CD14-positive monocyte (primary cell): ENCODE data around the gene CAPN9. TPM values are rescaled to one million over a fixed set of nuclear protein-coding genes. Genes with fewer than 3 reads are reported as not detected.

Experiments used
- DNase-seq, 3 donors: peaks; one replicate each; pipeline ENCODE4 v3.0.0-alpha.2; 2011 to 2022
- H2AFZ ChIP-seq: 2 replicates; pipeline ENCODE4 v1.6.0; 2012; ENCODE audit warnings: mild to moderate bottlenecking, low read depth, low read length, inconsistent platforms; ENCODE audit not compliant: insufficient read depth, poor library complexity, severe bottlenecking
- H3K27ac ChIP-seq, 2 donors: 1 replicate in 1 of 2; 2 replicates in 1 of 2; pipeline ENCODE4 v1.5.1; 2012 to 2013; ENCODE audit warnings: low read length in 2 of 2, control low read depth in 1 of 2, inconsistent platforms in 1 of 2, low read depth in 1 of 2, mild to moderate bottlenecking in 1 of 2
- H3K27me3 ChIP-seq, 2 donors: one replicate each; pipeline versions ENCODE4 v1.6.0 to v1.6.1; 2011 to 2013; ENCODE audit warnings: low read length in 2 of 2; ENCODE audit not compliant: control insufficient read depth in 2 of 2, insufficient read depth in 2 of 2
- H3K36me3 ChIP-seq, 2 donors: replicated peaks in 1 of 2; 1 replicate in 1 of 2; 2 replicates in 1 of 2; pipeline versions ENCODE4 v1.5.1 to v1.6.1; 2012 to 2013; ENCODE audit warnings: low read length in 2 of 2, control low read depth in 1 of 2, inconsistent platforms in 1 of 2, mild to moderate bottlenecking in 1 of 2; ENCODE audit not compliant: insufficient read depth in 2 of 2, control insufficient read depth in 1 of 2
- H3K4me1 ChIP-seq, 2 donors: 1 replicate in 1 of 2; 2 replicates in 1 of 2; pipeline versions ENCODE4 v1.5.1 to v1.6.1; 2012 to 2013; ENCODE audit warnings: low read length in 2 of 2, control low read depth in 1 of 2, inconsistent platforms in 1 of 2, mild to moderate bottlenecking in 1 of 2, moderate library complexity in 1 of 2; ENCODE audit not compliant: insufficient read depth in 2 of 2, control insufficient read depth in 1 of 2
- H3K4me2 ChIP-seq: replicated peaks from 2 replicates; pipeline ENCODE3; 2012; ENCODE audit warnings: low read length, moderate library complexity, mild to moderate bottlenecking; ENCODE audit not compliant: poor library complexity, severe bottlenecking; ENCODE audit errors: extremely low read depth
- H3K4me3 ChIP-seq, 3 experiments: fragments of 200-600 bp in 1 of 3; sonication (generic) in 1 of 3; replicated peaks in 1 of 3; 1 replicate in 2 of 3; 2 replicates in 1 of 3; pipeline ENCODE4 v1.5.1; 2011 to 2013; ENCODE audit warnings: low read length in 3 of 3, mild to moderate bottlenecking in 3 of 3, control low read depth in 2 of 3, low read depth in 2 of 3, inconsistent platforms in 1 of 3, moderate library complexity in 1 of 3
- H3K79me2 ChIP-seq: 2 replicates; pipeline ENCODE4 v1.6.0; 2012; ENCODE audit warnings: mild to moderate bottlenecking, control low read depth, inconsistent platforms, low read length, moderate library complexity; ENCODE audit not compliant: insufficient read depth
- H3K9ac ChIP-seq: 2 replicates; pipeline ENCODE4 v1.6.0; 2017; ENCODE audit warnings: low read length, mild to moderate bottlenecking; ENCODE audit not compliant: insufficient read depth, poor library complexity, severe bottlenecking
- H3K9me3 ChIP-seq, 2 donors: replicated peaks in 1 of 2; 1 replicate in 1 of 2; 2 replicates in 1 of 2; pipeline versions ENCODE4 v1.5.1 to v1.6.1; 2012 to 2013; ENCODE audit warnings: low read length in 2 of 2, control low read depth in 1 of 2; ENCODE audit not compliant: control insufficient read depth in 1 of 2, insufficient read depth in 1 of 2
- H4K20me1 ChIP-seq: 2 replicates; pipeline ENCODE4 v1.6.0; 2012; ENCODE audit warnings: mild to moderate bottlenecking, low read length, control low read depth, moderate library complexity; ENCODE audit not compliant: insufficient read depth
- H3K27ac Mint-ChIP-seq, 7 donors: one replicate each; pipeline ENCODE4 v1.8.0; 2020; ENCODE audit warnings: mild to moderate bottlenecking in 7 of 7, mixed read lengths in 7 of 7, moderate library complexity in 6 of 7, inconsistent platforms in 2 of 7
- H3K27me3 Mint-ChIP-seq, 3 donors: one replicate each; pipeline ENCODE4 v1.8.0; 2021 to 2022; ENCODE audit warnings: low read depth in 3 of 3, mild to moderate bottlenecking in 3 of 3, mixed read lengths in 3 of 3, moderate library complexity in 3 of 3, inconsistent platforms in 1 of 3
- H3K36me3 Mint-ChIP-seq, 2 donors: one replicate each; pipeline ENCODE4 v1.8.0; 2020; ENCODE audit warnings: mixed read lengths in 2 of 2, inconsistent platforms in 1 of 2, mild to moderate bottlenecking in 1 of 2
- H3K4me1 Mint-ChIP-seq: one replicate; pipeline ENCODE4 v1.8.0; 2020; ENCODE audit warnings: mild to moderate bottlenecking, mixed read lengths
- H3K4me3 Mint-ChIP-seq, 2 donors: one replicate each; pipeline ENCODE4 v1.8.0; 2020; ENCODE audit warnings: mild to moderate bottlenecking in 2 of 2, mixed read lengths in 2 of 2, moderate library complexity in 1 of 2
- H3K9me3 Mint-ChIP-seq, 7 donors: one replicate each; pipeline ENCODE4 v1.8.0; 2020 to 2022; ENCODE audit warnings: mixed read lengths in 7 of 7, mild to moderate bottlenecking in 6 of 7, moderate library complexity in 6 of 7, inconsistent platforms in 2 of 7
- CTCF ChIP-seq: fragments of 200-600 bp; IDR thresholded peaks from one replicate; pipeline ENCODE4 v1.8.0; 2022; ENCODE audit warnings: antibody characterized with exemption, mild to moderate bottlenecking
- WGBS: methylation state at CpG from one replicate; pipeline ENCODE4 v1.1.5; 2013; ENCODE audit warnings: missing lambda C conversion rate; ENCODE audit not compliant: insufficient coverage; 5-methylcytosine and 5-hydroxymethylcytosine counted together
- intact Hi-C, 2 donors: fragments of 100-400 bp; cut with micrococcal nuclease; formaldehyde crosslinking; loops; one replicate each; pipeline versions ENCODE4 v1.15.0 to v1.15.1; 2023
- polyA plus RNA-seq, 3 donors: library from polyadenylated mRNA; depleted of rRNA in 1 of 3; unstranded in 2 of 3; stranded (reverse) in 1 of 3; fragments of 300-500 nt in 2 of 3; fragments of >200 nt in 1 of 3; fragmentation: Illumina TruSeq in 2 of 3; gene quantifications; 1 replicate in 2 of 3; 2 replicates in 1 of 3; pipeline ENCODE4 v1.2.3, GENCODE V29; 2012 to 2021

CAPN9 gene
- polyA plus RNA-seq, 3 donors = not detected

DNA sequence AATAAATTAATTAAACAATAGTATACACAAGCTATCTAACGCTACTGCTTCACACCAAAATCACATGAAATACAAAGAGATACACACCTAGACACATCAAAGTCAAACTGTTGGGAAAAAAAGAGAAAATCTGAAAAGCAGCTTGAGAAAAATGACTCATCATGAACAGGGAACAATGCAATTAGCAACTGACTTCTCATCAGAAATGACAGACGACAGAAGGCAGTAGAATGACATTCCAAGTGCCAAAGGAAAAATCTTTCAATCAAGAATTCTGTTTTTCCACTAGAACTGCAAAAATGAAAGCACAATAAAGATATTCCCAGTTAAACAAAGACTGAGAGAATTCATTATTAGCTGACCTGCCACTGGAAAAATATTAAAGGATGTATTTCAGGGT is 57.2 kb downstream of the CAPN9 start:
- Histone ChIP-seq H3K27me3 (no peaks in the 10 kb centered on the region), H3K36me3 (no peaks in the 10 kb centered on the region), H4K20me1 (no peaks in the 10 kb centered on the region), H2AFZ (no peak overlapping the region), H3K9me3 (peaks cover 4 to 8% of the 10 kb centered on the region in 2 donors), H3K27ac (no peak overlapping the region), H3K4me2 (no peak overlapping the region), H3K9ac (no peak overlapping the region), H3K4me1 (no peaks in the 10 kb centered on the region), H3K79me2 (no peaks in the 10 kb centered on the region), H3K4me3 (no peak overlapping the region)
- WGBS = no CpG with 5 or more reads among the region's 2 CpGs
- H3K27me3 Mint-ChIP-seq = peaks cover 0 to 9% (median 7%) of the 10 kb centered on the region in 3 donors
- intact Hi-C loops = no loop called here
- no peak overlapping the region for H3K27ac Mint-ChIP-seq
- no peak for DNase-seq
- H3K9me3 Mint-ChIP-seq = peaks cover 2 to 12% (median 8%) of the 10 kb centered on the region in 7 donors
- H3K4me1 Mint-ChIP-seq = no peaks in the 10 kb centered on the region
- no peak for TF ChIP-seq CTCF
- H3K36me3 Mint-ChIP-seq = no peaks in the 10 kb centered on the region
- no peak overlapping the region for H3K4me3 Mint-ChIP-seq

- no peak overlapping the region for H3K9ac ChIP-seq
- H2AFZ ChIP-seq = no peak overlapping the region
- H3K27ac ChIP-seq = no peak overlapping the region
- H3K9me3 ChIP-seq = peaks cover 4 to 8% of the 10 kb centered on the region in 2 donors
- no peak overlapping the region for H3K4me2 ChIP-seq
- no peak overlapping the region for H3K27ac Mint-ChIP-seq
- H3K4me1 ChIP-seq = no peaks in the 10 kb centered on the region
- TF ChIP-seq CTCF = no peak
- no peak for DNase-seq
- H3K9me3 Mint-ChIP-seq = peaks cover 2 to 18% (median 9%) of the 10 kb centered on the region in 7 donors
- H3K79me2 ChIP-seq = no peaks in the 10 kb centered on the region
- H3K27me3 ChIP-seq = no peaks in the 10 kb centered on the region
- no peaks in the 10 kb centered on the region for H3K36me3 ChIP-seq
- H3K27me3 Mint-ChIP-seq = peaks cover 0 to 9% (median 6%) of the 10 kb centered on the region in 3 donors
- H3K4me1 Mint-ChIP-seq = no peaks in the 10 kb centered on the region
- H3K4me3 ChIP-seq = no peak overlapping the region
- WGBS = no CpG with 5 or more reads among the region's 2 CpGs
- no peaks in the 10 kb centered on the region for H3K36me3 Mint-ChIP-seq
- intact Hi-C loops = no loop called here
- H4K20me1 ChIP-seq = no peaks in the 10 kb centered on the region
- no peak overlapping the region for H3K4me3 Mint-ChIP-seq
These were observed 59.4 kb downstream of the CAPN9 start for GRCh38 chr1:230806552-230806951.
